ENCODE measurements around the gene F11R. TPM values are rescaled to one million over a fixed set of nuclear protein-coding genes. Genes with fewer than 3 reads are reported as not detected.
"Not testable (repeated sequence)": the region's sequence is repeated elsewhere in the genome, so short reads cannot be mapped to it uniquely, and the experiment has no call there.

Gene F11R
- total RNA-seq, 4 donors from 2014 or later = 4.5 to 28.2 (median 9.9) TPM

- H3K4me3 ChIP-seq = no peak overlapping the region
- 56 to 58% methylated on average over 2 to 3 of the region's 3 CpGs for WGBS, 2 donors (ENCODE audit: low coverage in 1 of 2)
- H3K27me3 ChIP-seq = peaks cover 33% of the 10 kb centered on the region
- no peaks in the 10 kb centered on the region for H3K9me3 ChIP-seq
- no peak overlapping the region for H3K27ac ChIP-seq
- no peak for ATAC-seq
- TF ChIP-seq EP300 (IDR thresholded peaks at IDR 0.05) (no peak), CTCF (IDR thresholded peaks at IDR 0.05) (no peak), POLR2A (IDR thresholded peaks at IDR 0.05) (no peak), POLR2AphosphoS5 (IDR thresholded peaks at IDR 0.05) (no peak)
- no peaks in the 10 kb centered on the region for H3K36me3 ChIP-seq
- H3K4me1 ChIP-seq = no peaks in the 10 kb centered on the region
Observed at GRCh38 chr1:160953030-160953429, 67.9 kb downstream of the F11R start.

GRCh38 chr1:160952129-160952510, 68.8 kb downstream of the F11R start:
- H3K27me3 ChIP-seq = peaks cover 33% of the 10 kb centered on the region
- H3K9me3 ChIP-seq = no peaks in the 10 kb centered on the region
- H3K36me3 ChIP-seq = no peaks in the 10 kb centered on the region
- WGBS, 2 donors (ENCODE audit: low coverage in 1 of 2) = no CpG with 5 or more reads among the region's 2 CpGs
- TF ChIP-seq EP300 (IDR thresholded peaks at IDR 0.05) (no peak), CTCF (IDR thresholded peaks at IDR 0.05) (no peak), POLR2A (IDR thresholded peaks at IDR 0.05) (no peak), POLR2AphosphoS5 (IDR thresholded peaks at IDR 0.05) (no peak)
- ATAC-seq = no peak
- H3K4me3 ChIP-seq = no peak overlapping the region
- no peaks in the 10 kb centered on the region for H3K4me1 ChIP-seq
- H3K27ac ChIP-seq = no peak overlapping the region

- Histone ChIP-seq H3K4me1 (no peaks in the 10 kb centered on the region), H3K27me3 (peaks cover 28% of the 10 kb centered on the region), H3K9me3 (no peaks in the 10 kb centered on the region), H3K27ac (no peak overlapping the region), H3K36me3 (no peaks in the 10 kb centered on the region), H3K4me3 (no peak overlapping the region)
- WGBS, 2 donors (ENCODE audit: low coverage in 1 of 2) = 50 to 66% methylated on average over 1 to 2 of the region's 8 CpGs
- no peak for ATAC-seq
- no peak for TF ChIP-seq POLR2A (IDR thresholded peaks at IDR 0.05)
- peak in 2 of 4 experiments; percentile 7 to 28 for TF ChIP-seq CTCF (IDR thresholded peaks at IDR 0.05)
Observed at GRCh38 chr1:160951443-160952128, 69.4 kb downstream of the F11R start.

- Histone ChIP-seq H3K36me3 (no peaks in the 10 kb centered on the region), H3K27ac (no peak overlapping the region), H3K27me3 (peaks cover 29% of the 10 kb centered on the region), H3K9me3 (no peaks in the 10 kb centered on the region), H3K4me3 (no peak overlapping the region), H3K4me1 (no peaks in the 10 kb centered on the region)
- no peak for ATAC-seq
- no CpG with 5 or more reads among the region's 3 CpGs for WGBS, 2 donors (ENCODE audit: low coverage in 1 of 2)
- TF ChIP-seq POLR2A (IDR thresholded peaks at IDR 0.05) = no peak
- TF ChIP-seq EP300 (IDR thresholded peaks at IDR 0.05) = no peak
- TF ChIP-seq POLR2AphosphoS5 (IDR thresholded peaks at IDR 0.05) = no peak
- TF ChIP-seq CTCF (IDR thresholded peaks at IDR 0.05) = no peak
Observed at GRCh38 chr1:160950657-160951056, 70.3 kb downstream of the F11R start.

GRCh38 chr1:160949881-160950280, 71.1 kb downstream of the F11R start:
- no peak overlapping the region for H3K27ac ChIP-seq
- no peak overlapping the region for H3K4me3 ChIP-seq
- H3K9me3 ChIP-seq = no peaks in the 10 kb centered on the region
- ATAC-seq = no peak
- H3K27me3 ChIP-seq = peaks cover 36% of the 10 kb centered on the region
- no peaks in the 10 kb centered on the region for H3K36me3 ChIP-seq
- H3K4me1 ChIP-seq = no peaks in the 10 kb centered on the region
- WGBS, 2 donors (ENCODE audit: low coverage in 1 of 2) = 75 to 91% methylated on average over 2 of the region's 2 CpGs
- TF ChIP-seq CTCF (IDR thresholded peaks at IDR 0.05) (no peak), EP300 (IDR thresholded peaks at IDR 0.05) (no peak), POLR2A (IDR thresholded peaks at IDR 0.05) (no peak), POLR2AphosphoS5 (IDR thresholded peaks at IDR 0.05) (no peak)

GRCh38 chr1:160949216-160949880, 71.6 kb downstream of the F11R start:
- ATAC-seq, H3K4me1 ChIP-seq, H3K27ac ChIP-seq, H3K9me3 ChIP-seq, H3K4me3 ChIP-seq, H3K36me3 ChIP-seq: not testable (repeated sequence)
- WGBS, 2 donors (ENCODE audit: low coverage in 1 of 2) = 41 to 51% methylated on average over 3 to 5 of the region's 7 CpGs
- peaks cover 41% of the 10 kb centered on the region for H3K27me3 ChIP-seq

GRCh38 chr1:160947174-160947759, 73.7 kb downstream of the F11R start:
- not testable (repeated sequence) for H3K4me3 ChIP-seq, H3K4me1 ChIP-seq, ATAC-seq, H3K27ac ChIP-seq, H3K36me3 ChIP-seq, H3K9me3 ChIP-seq
- H3K27me3 ChIP-seq = peaks cover 38% of the 10 kb centered on the region
- 29 to 51% methylated on average over 3 to 4 of the region's 7 CpGs for WGBS, 2 donors (ENCODE audit: low coverage in 1 of 2)
